GM21576 (cell line): ENCODE measurements around the gene ALG3.

Experiments
- ATAC-seq: cut with Tn5 transposase; IDR thresholded peaks from one replicate; pipeline ENCODE4 v1.9.1; 2021; ENCODE audit warnings: mild to moderate bottlenecking, moderate library complexity; ENCODE audit not compliant: unreplicated experiment

ALG3 gene

DNA sequence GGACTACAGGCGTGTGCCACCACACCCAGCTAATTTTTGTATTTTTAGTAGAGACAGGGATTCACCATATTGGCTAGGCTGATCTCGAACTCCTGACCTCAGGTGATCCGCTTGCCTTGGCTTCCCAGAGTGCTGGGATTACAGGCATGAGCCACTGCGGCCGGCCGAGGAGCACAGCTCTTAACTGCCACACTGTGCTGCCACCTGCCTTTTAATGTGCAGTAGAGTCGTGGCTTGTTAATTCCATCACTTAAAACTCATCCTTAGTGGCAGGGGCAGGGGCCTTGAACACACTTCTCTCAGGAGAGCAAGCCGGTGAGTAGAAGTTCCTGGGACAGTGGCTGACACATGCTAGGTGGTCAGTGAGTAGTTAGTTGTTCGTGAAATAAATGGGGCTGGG lies 50.3 kb downstream of the ALG3 start:
- ATAC-seq: no peak

DNA sequence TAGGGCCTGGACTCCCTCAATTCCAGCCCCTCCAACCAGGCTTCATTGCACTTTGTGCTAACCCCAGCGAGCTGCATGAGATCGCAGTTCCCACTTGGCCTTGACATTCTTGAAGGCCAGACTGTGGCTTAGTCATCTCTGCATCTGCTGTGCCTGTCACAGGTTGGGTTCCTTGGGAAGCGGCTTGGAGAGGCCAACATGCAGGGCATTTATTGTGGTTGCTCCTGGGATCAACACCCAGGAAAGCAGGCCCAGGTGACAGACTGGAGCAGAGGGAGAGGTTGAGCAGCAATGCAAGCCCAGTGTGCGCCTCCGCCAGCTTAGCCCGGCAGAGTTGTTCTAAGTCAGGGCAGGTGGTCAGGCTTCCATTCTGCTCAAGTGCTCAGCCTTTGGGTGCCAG lies 52.2 kb downstream of the ALG3 start:
- ATAC-seq: no peak

GRCh38 chr3:184193991-184194539 lies 54.7 kb downstream of the ALG3 start:
- ATAC-seq: no peak

- ATAC-seq: no peak
Observed at GRCh38 chr3:184192889-184193288, 55.9 kb downstream of the ALG3 start.
